Inflammatory macrophage treated with lipopolysaccharide for 1 hour (primary cell): ENCODE measurements around the gene CFAP100.

Experiments used
- DNase-seq, 2 donors: peaks; one replicate each; pipeline ENCODE4 v3.0.0-alpha.2; 2020 to 2022

Gene CFAP100

GRCh38 chr3:126394179-126394976 is at the start of gene CFAP100:
Gene CFAP100, plus strand, starts transcription at chr3:126394909. Its CDS starts 1,092 bp downstream, at chr3:126396001.
- no peak for DNase-seq

- no peak for DNase-seq
Observed at GRCh38 chr3:126345231-126345630, 49.5 kb upstream of the CFAP100 start.

- DNase-seq, result no peak
Observed at GRCh38 chr3:126345641-126346460, 48.9 kb upstream of the CFAP100 start.

GRCh38 chr3:126346466-126346865 is 48.2 kb upstream of the CFAP100 start:
- no peak for DNase-seq

GRCh38 chr3:126347543-126348161 is 47.1 kb upstream of the CFAP100 start:
- no peak for DNase-seq

- peak; percentile 10 to 16 for DNase-seq
Observed at GRCh38 chr3:126348308-126348920, 46.3 kb upstream of the CFAP100 start.

GRCh38 chr3:126349071-126349470 is 45.6 kb upstream of the CFAP100 start:
- no peak for DNase-seq

- DNase-seq, result no peak
Observed at GRCh38 chr3:126349611-126350501, 44.9 kb upstream of the CFAP100 start.

- no peak for DNase-seq
Observed at GRCh38 chr3:126350502-126351085, 44.1 kb upstream of the CFAP100 start.

- DNase-seq, result no peak
Observed at GRCh38 chr3:126351086-126351770, 43.5 kb upstream of the CFAP100 start.

- no peak for DNase-seq
Observed at GRCh38 chr3:126351771-126352475, 42.8 kb upstream of the CFAP100 start.

- DNase-seq, result peak; percentile 18 to 37
Observed at GRCh38 chr3:126352476-126353454, 41.9 kb upstream of the CFAP100 start.

GRCh38 chr3:126353694-126354321 is 40.9 kb upstream of the CFAP100 start:
- DNase-seq, result no peak

- no peak for DNase-seq
Observed at GRCh38 chr3:126354776-126355175, 39.9 kb upstream of the CFAP100 start.

- DNase-seq, result no peak
Observed at GRCh38 chr3:126355251-126355650, 39.5 kb upstream of the CFAP100 start.

GRCh38 chr3:126355777-126356372 is 38.8 kb upstream of the CFAP100 start:
- peak; percentile 6 for DNase-seq

- no peak for DNase-seq
Observed at GRCh38 chr3:126356373-126357264, 38.1 kb upstream of the CFAP100 start.
